Activated CD8-positive, alpha-beta memory T cell treated with anti-CD3 and anti-CD28 coated beads, Interleukin-2, amount 10 ng/mL, durations not matched to agents 7 days and 5 days (primary cell): Measurements from ENCODE around the gene FCRLB. TPM values are rescaled to one million over a fixed set of nuclear protein-coding genes. Genes with fewer than 3 reads are reported as not detected.
"Not testable (repeated sequence)": the region's sequence is repeated elsewhere in the genome, so short reads cannot be mapped to it uniquely, and the experiment has no call there.

Source experiments
- ATAC-seq: fragments of 150-1000 bp; cut with Tn5 transposase; one replicate; pipeline ENCODE4 v1.10.0; 2021; ENCODE audit warnings: moderate library complexity
- CTCF ChIA-PET: fragments of 350-600 bp; sonication (Branson Sonifier 250); formaldehyde crosslinking; loops from one replicate; lab custom pipeline; 2021; ENCODE audit warnings: antibody characterized with exemption; lab: Charles Lee
- DNase-seq: peaks from one replicate; pipeline ENCODE4 v3.0.0-alpha.2; 2020
- H3K27ac Mint-ChIP-seq: one replicate; pipeline ENCODE4 v1.8.0; 2021; ENCODE audit warnings: mild to moderate bottlenecking, mixed read lengths
- H3K27me3 Mint-ChIP-seq: one replicate; pipeline ENCODE4 v1.8.0; 2021; ENCODE audit warnings: mixed read lengths
- H3K36me3 Mint-ChIP-seq: one replicate; pipeline ENCODE4 v1.8.0; 2021; ENCODE audit warnings: mild to moderate bottlenecking, mixed read lengths
- H3K4me1 Mint-ChIP-seq: one replicate; pipeline ENCODE4 v1.8.0; 2021; ENCODE audit warnings: mixed read lengths
- H3K4me3 Mint-ChIP-seq: one replicate; pipeline ENCODE4 v1.8.0; 2021; ENCODE audit warnings: mild to moderate bottlenecking, moderate library complexity, mixed read lengths
- H3K9me3 Mint-ChIP-seq: one replicate; pipeline ENCODE4 v1.8.0; 2022; ENCODE audit warnings: low read depth, mixed read lengths
- total RNA-seq, 2 experiments: library from RNA; stranded (reverse); gene quantifications; one replicate each; pipeline ENCODE4 v1.2.3, GENCODE V29; 2021

Gene FCRLB
- total RNA-seq, 2 experiments from 2014 or later = 0.63 to 1.1 TPM

DNA sequence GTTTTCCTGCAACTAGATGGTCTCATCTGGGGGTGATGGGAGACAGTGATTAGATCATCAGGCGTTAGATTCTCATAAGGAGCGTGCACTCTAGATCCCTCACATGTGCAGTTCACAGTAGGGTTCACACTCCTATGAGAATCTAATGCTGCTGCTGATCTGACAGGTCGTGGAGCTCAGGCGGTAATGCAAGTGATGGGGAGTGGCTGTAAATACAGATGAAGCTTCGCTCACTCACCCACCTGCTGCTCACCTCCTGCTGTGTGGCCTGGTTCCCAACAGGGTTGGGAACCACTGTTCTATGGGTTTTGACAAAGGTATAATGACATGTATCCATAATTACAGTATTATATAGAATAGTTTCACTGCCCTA is 48.3 kb downstream of the FCRLB start:
- H3K9me3 Mint-ChIP-seq, DNase-seq, ATAC-seq, H3K27me3 Mint-ChIP-seq, H3K27ac Mint-ChIP-seq, H3K4me3 Mint-ChIP-seq, H3K36me3 Mint-ChIP-seq, CTCF ChIA-PET: not testable (repeated sequence)
- H3K4me1 Mint-ChIP-seq = peaks cover 41% of the 10 kb centered on the region

DNA sequence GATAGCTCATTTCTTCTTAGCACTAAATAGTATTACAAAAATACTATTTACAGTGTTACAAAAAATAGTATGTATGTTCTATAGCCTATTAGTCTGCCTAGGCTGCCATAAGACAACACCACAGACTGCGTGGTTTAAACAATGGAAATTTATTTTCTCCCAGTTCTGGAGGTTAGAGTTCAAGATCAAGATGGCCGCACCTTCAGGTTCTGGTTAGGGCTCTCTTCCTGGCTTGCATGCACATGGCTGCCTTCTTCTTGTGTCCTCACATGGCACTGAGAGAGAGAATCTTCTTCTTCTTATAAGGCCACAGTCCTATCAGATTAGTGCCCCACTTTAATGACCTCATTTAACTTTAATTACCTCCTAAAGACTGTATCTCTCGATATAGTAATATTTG is 48.9 kb downstream of the FCRLB start:
- peaks cover 36% of the 10 kb centered on the region for H3K4me1 Mint-ChIP-seq

DNA sequence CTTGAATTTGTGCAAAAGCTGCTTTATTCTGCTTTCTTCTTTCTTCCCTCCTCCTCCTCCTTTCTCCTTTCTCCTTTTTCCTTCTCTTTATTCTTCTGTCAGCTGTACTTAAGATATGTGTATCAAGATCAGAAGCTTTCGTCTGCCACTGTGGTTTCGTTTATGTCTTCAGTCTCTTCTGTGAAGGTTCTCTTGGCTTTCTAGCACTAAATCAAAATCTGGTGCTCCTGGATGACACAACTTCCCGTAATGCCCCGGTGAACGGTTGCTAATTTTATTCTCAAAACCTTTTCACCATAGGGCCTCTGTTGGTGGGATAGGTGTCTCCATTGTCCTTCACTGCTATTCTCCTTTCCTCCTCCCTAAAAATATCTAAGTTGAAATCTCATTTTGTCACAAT is 49.8 kb downstream of the FCRLB start:
- CTCF ChIA-PET = interaction anchor here (1.0 to 1.3 kb wide), 3 partner anchors 12 to 21 kb away, joined by 3 to 4 read pairs (median 4); no protein-coding TSS in a partner anchor
- ATAC-seq = no peak
- Mint-ChIP-seq H3K4me3 (no peak overlapping the region), H3K27me3 (no peaks in the 10 kb centered on the region), H3K9me3 (no peaks in the 10 kb centered on the region), H3K27ac (no peak overlapping the region), H3K4me1 (peaks cover 33% of the 10 kb centered on the region), H3K36me3 (peaks cover 3% of the 10 kb centered on the region)
- no peak for DNase-seq

More for the DNA sequence above, 48.9 kb downstream of the FCRLB start:
- H3K27ac Mint-ChIP-seq = no peak overlapping the region
- no peaks in the 10 kb centered on the region for H3K9me3 Mint-ChIP-seq
- DNase-seq (no peak), ATAC-seq (no peak)
- H3K36me3 Mint-ChIP-seq = peaks cover 3% of the 10 kb centered on the region
- no peak overlapping the region for H3K4me3 Mint-ChIP-seq
- H3K27me3 Mint-ChIP-seq = no peaks in the 10 kb centered on the region
- CTCF ChIA-PET = no interaction called here

DNA sequence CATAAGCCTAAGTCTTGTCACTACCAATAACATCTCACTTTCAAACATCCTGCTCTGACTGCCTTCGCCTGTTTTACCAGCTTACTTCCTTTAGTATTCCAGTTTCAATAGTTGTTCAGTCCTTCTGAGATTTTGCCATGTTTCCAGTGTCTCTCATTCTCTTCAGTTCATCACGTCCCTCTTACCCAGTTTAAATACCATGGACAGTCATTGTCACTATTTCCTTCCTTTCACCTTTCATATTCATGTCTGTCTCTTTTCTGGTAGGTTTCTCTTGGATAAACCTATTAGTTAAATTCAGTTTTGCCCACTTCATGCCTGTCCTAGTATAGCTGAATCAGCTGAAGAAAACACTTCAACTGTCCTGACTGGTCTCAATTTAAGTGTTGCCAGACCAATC is 50.6 kb downstream of the FCRLB start:
- CTCF ChIA-PET = interaction anchor here (0.6 to 1.4 kb wide), 7 partner anchors 10 to 265 kb away, joined by 3 to 6 read pairs (median 3); partner anchors contain the start of gene DUSP12
- H3K4me3 Mint-ChIP-seq = no peak overlapping the region
- no peaks in the 10 kb centered on the region for H3K27me3 Mint-ChIP-seq
- no peak overlapping the region for H3K27ac Mint-ChIP-seq
- H3K4me1 Mint-ChIP-seq = peaks cover 28% of the 10 kb centered on the region
- no peaks in the 10 kb centered on the region for H3K9me3 Mint-ChIP-seq
- H3K36me3 Mint-ChIP-seq = peaks cover 3% of the 10 kb centered on the region
- DNase-seq = no peak
- no peak for ATAC-seq

DNA sequence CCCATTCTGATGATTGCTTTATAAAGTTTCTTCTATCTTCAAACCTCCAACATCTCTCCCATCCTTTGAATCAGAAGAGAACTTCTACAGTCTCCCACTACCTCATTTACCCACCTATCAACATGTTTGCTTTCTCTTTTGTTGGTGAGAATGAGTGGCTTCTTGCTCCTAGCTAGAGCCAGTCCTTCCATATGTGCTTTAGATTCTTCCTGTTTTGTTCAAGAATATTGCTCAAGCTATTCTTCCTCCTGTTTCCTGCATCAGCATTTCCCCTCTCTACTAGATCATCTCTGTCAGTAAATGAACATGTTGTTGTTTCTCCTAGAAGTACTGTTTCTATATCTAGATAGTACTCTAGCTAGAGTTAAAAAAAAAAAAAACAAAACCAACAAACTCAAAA is 51.1 kb downstream of the FCRLB start:
- ATAC-seq (peak; percentile 37), DNase-seq (no peak)
- Mint-ChIP-seq H3K27ac (no peak overlapping the region), H3K9me3 (no peaks in the 10 kb centered on the region), H3K4me3 (no peak overlapping the region), H3K4me1 (peaks cover 23% of the 10 kb centered on the region), H3K36me3 (peaks cover 3% of the 10 kb centered on the region), H3K27me3 (no peaks in the 10 kb centered on the region)
- CTCF ChIA-PET = interaction anchor here (0.6 to 1.4 kb wide), 7 partner anchors 10 to 265 kb away, joined by 3 to 6 read pairs (median 3); partner anchors contain the start of gene DUSP12

DNA sequence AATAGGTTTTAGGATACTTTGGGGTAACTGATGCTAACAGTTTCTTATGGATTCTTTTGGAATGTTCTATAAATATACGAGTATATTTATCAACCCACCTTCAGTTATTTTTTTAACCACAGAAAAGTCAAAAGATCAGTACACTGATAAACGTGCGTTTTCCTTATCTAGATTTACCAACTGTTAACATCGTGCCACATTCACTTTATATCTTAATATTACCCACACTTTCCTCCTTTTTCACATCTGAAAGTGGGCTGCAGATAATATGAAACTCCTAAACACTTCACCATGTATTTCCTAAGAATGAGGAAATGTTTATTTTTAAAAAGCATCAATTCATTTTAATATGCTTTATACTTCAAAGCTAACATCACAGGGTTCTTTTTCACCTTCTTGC is 52.4 kb downstream of the FCRLB start:
- Mint-ChIP-seq H3K36me3 (peaks cover 3% of the 10 kb centered on the region), H3K4me1 (peaks cover 13% of the 10 kb centered on the region), H3K9me3 (no peaks in the 10 kb centered on the region), H3K27ac (no peak overlapping the region), H3K27me3 (no peaks in the 10 kb centered on the region), H3K4me3 (no peak overlapping the region)
- DNase-seq = no peak
- ATAC-seq = no peak
- CTCF ChIA-PET = interaction anchor here (1.2 kb wide), 1 partner anchor 19 kb away, joined by 3 read pairs; no protein-coding TSS in a partner anchor

DNA sequence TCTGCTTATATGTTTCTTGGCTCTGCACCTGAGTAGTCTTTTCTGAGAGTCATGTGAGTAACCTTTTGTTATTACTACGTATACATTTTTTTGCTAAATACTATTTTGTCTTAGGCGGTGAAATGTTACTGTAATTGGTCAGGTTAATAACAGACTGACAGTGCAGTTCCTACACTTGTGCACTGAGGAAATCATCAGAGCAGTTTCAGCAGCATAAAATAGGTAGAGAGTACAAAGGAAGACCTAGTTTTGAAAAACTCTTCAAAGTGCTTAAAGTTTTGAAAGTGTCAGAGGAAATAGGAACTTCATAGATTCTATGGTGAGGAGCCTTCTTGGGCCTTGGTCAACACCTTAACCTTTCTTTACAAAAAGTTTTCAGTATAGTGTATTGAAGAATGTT is 55.9 kb downstream of the FCRLB start:
- H3K27me3 Mint-ChIP-seq = no peaks in the 10 kb centered on the region
- DNase-seq (no peak), ATAC-seq (no peak)
- no peaks in the 10 kb centered on the region for H3K9me3 Mint-ChIP-seq
- H3K36me3 Mint-ChIP-seq = peaks cover 4% of the 10 kb centered on the region
- H3K4me3 Mint-ChIP-seq = no peak overlapping the region
- H3K4me1 Mint-ChIP-seq = peaks cover 5% of the 10 kb centered on the region
- CTCF ChIA-PET = interaction anchor here (1.4 kb wide), 1 partner anchor 15 kb away, joined by 4 read pairs; no protein-coding TSS in a partner anchor
- no peak overlapping the region for H3K27ac Mint-ChIP-seq

Other genes starting within 250 kb of the FCRLB start
- gene FCGR2A, start 216.1 kb upstream of the FCRLB start, total RNA-seq = under 1 TPM in 1 of 2 experiments, not detected in 1; 0.35 TPM
- 1 to 10 TPM in 1 of 2 experiments, under 1 TPM in 1; 0.47 to 1.1 TPM for gene HSPA6, start 197.0 kb upstream of the FCRLB start, total RNA-seq
- 1 to 10 TPM in 1 of 2 experiments, under 1 TPM in 1; 0.61 to 1.6 TPM for gene FCGR3A, start 171.7 kb upstream of the FCRLB start, total RNA-seq
- gene FCGR3B, start 90.4 kb upstream of the FCRLB start, total RNA-seq = under 1 TPM in 1 of 2 experiments, not detected in 1; 0.37 TPM
- gene FCGR2B, start 58.4 kb upstream of the FCRLB start, total RNA-seq = under 1 TPM in 1 of 2 experiments, not detected in 1; 0.20 TPM
- gene FCRLA, start 14.3 kb upstream of the FCRLB start, total RNA-seq = not detected
- 10 to 100 TPM; 27.2 to 34.5 TPM for gene DUSP12, start 28.2 kb downstream of the FCRLB start, total RNA-seq
- gene ATF6, start 44.8 kb downstream of the FCRLB start, total RNA-seq = 10 to 100 TPM; 16.8 to 21.3 TPM